ENCODE measurements around the gene SCARF2.
"Not testable (repeated sequence)": the region's sequence is repeated elsewhere in the genome, so short reads cannot be mapped to it uniquely, and the experiment has no call there.

SCARF2 gene

GRCh38 chr22:20479612-20480196 lies 42.1 kb upstream of the SCARF2 start:
- no peaks in the 10 kb centered on the region for H3K36me3 ChIP-seq (ENCODE audit: low read depth)
- DNase-seq (ENCODE audit: low spot score), result no peak
- H3K9me3 ChIP-seq (ENCODE audit: severe bottlenecking), result no peaks in the 10 kb centered on the region

GRCh38 chr22:20478059-20478458 lies 40.4 kb upstream of the SCARF2 start:
- H3K27me3 ChIP-seq (ENCODE audit: insufficient read depth, poor library complexity, severe bottlenecking); H3K4me3 ChIP-seq (ENCODE audit: severe bottlenecking); H3K9me3 ChIP-seq (ENCODE audit: severe bottlenecking); H3K36me3 ChIP-seq (ENCODE audit: low read depth); ATAC-seq (ENCODE audit: low read depth); H3K4me1 ChIP-seq (ENCODE audit: insufficient read depth, poor library complexity, severe bottlenecking); DNase-seq (ENCODE audit: low spot score); H3K27ac ChIP-seq (ENCODE audit: poor library complexity, severe bottlenecking): not testable (repeated sequence)

More at GRCh38 chr22:20479612-20480196, 42.1 kb upstream of the SCARF2 start:
- ATAC-seq (ENCODE audit: low read depth), result no peak
- Histone ChIP-seq H3K27ac (ENCODE audit: poor library complexity, severe bottlenecking) (no peak overlapping the region), H3K4me1 (ENCODE audit: insufficient read depth, poor library complexity, severe bottlenecking) (no peaks in the 10 kb centered on the region), H3K4me3 (ENCODE audit: severe bottlenecking) (no peak overlapping the region), H3K27me3 (ENCODE audit: insufficient read depth, poor library complexity, severe bottlenecking) (no peaks in the 10 kb centered on the region)
- TF ChIP-seq, protein P1, sequence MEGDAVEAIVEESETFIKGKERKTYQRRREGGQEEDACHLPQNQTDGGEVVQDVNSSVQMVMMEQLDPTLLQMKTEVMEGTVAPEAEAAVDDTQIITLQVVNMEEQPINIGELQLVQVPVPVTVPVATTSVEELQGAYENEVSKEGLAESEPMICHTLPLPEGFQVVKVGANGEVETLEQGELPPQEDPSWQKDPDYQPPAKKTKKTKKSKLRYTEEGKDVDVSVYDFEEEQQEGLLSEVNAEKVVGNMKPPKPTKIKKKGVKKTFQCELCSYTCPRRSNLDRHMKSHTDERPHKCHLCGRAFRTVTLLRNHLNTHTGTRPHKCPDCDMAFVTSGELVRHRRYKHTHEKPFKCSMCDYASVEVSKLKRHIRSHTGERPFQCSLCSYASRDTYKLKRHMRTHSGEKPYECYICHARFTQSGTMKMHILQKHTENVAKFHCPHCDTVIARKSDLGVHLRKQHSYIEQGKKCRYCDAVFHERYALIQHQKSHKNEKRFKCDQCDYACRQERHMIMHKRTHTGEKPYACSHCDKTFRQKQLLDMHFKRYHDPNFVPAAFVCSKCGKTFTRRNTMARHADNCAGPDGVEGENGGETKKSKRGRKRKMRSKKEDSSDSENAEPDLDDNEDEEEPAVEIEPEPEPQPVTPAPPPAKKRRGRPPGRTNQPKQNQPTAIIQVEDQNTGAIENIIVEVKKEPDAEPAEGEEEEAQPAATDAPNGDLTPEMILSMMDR (IDR thresholded peaks at IDR 0.05; ENCODE audit: poor library complexity, severe bottlenecking), result no peak

DNA sequence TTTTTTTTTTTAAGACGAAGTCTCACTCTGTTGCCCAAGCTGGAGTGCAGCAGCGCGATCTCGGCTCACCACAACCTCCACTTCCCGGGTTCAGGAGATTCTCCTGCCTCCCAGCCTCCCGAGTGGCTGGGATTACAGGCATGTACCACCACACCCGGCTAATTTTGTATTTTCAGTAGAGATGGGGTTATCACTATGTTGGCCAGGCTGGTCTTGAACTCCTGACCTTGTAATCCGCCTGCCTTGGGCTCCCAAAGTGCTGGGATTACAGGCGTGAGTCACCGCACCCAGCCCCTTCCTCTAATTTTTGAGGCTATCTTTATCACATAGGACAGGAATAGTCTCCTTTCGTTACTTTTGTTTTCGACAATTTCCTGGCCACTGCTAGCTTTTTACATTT lies 37.9 kb upstream of the SCARF2 start:
- H3K27me3 ChIP-seq (ENCODE audit: insufficient read depth, poor library complexity, severe bottlenecking); H3K36me3 ChIP-seq (ENCODE audit: low read depth); H3K4me1 ChIP-seq (ENCODE audit: insufficient read depth, poor library complexity, severe bottlenecking); H3K27ac ChIP-seq (ENCODE audit: poor library complexity, severe bottlenecking); H3K4me3 ChIP-seq (ENCODE audit: severe bottlenecking); H3K9me3 ChIP-seq (ENCODE audit: severe bottlenecking); ATAC-seq (ENCODE audit: low read depth); DNase-seq (ENCODE audit: low spot score): not testable (repeated sequence)

DNA sequence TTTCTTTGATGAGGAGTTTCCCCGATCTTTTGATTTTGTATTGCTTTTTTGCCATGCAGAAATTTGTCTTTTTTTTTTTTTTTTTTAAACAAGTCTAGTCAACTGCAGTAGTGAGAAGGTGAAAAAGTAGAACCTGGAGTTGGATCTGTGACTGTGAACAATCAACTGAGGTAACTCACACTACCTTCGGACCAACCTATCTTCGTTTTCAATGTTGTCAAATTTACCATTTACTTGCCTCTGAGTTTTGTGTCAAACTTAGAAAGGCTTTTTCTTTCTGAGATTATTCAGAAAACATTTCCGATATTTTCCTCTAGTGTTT lies 37.5 kb upstream of the SCARF2 start:
- Histone ChIP-seq H3K27ac (ENCODE audit: poor library complexity, severe bottlenecking) (no peak overlapping the region), H3K36me3 (ENCODE audit: low read depth) (no peaks in the 10 kb centered on the region), H3K4me3 (ENCODE audit: severe bottlenecking) (no peak overlapping the region), H3K4me1 (ENCODE audit: insufficient read depth, poor library complexity, severe bottlenecking) (no peaks in the 10 kb centered on the region), H3K9me3 (ENCODE audit: severe bottlenecking) (no peaks in the 10 kb centered on the region), H3K27me3 (ENCODE audit: insufficient read depth, poor library complexity, severe bottlenecking) (no peaks in the 10 kb centered on the region)
- DNase-seq (ENCODE audit: low spot score) (no peak), ATAC-seq (ENCODE audit: low read depth) (no peak)
- TF ChIP-seq, protein P1 (IDR thresholded peaks at IDR 0.05; ENCODE audit: poor library complexity, severe bottlenecking), result no peak

DNA sequence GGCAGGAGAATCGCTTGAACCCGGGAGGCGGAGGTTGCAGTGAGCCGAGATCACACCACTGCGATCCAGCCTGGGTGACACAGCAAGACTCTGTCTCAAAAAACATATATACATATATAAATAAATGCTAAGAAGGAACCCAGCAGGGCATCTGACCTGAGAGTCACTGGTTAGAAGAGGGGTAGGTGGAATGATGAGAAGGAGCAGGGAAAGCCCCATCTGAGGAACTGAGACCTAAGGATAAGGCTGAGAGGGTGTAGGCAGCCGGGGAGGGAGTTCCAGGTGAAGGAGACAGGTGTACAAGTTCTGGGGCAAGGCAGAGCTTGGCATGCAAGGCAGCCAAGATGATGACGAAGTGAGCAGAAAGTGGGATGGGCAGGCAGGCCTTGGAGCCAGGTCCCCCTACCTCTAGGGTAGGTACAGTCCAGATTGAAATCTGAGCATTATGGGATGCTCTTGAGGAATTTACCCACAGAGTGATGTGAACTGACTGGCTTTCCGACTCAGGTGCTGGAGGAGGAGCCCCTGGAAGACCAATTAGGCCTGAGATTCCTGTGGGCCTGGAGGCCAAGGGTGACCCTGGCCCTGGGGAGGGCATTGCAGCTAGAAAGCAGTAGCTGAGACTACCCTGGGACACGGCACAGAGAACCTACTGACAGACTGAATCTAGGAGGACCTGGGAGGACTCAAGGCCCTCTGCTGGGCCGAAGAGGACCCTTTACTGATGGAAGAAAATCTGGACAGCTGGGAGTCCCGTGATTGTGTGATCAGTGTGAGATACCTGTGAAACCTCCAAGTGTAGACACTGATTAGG lies 35.2 kb upstream of the SCARF2 start:
- Histone ChIP-seq H3K4me1 (ENCODE audit: insufficient read depth, poor library complexity, severe bottlenecking) (no peaks in the 10 kb centered on the region), H3K27ac (ENCODE audit: poor library complexity, severe bottlenecking) (no peak overlapping the region), H3K36me3 (ENCODE audit: low read depth) (no peaks in the 10 kb centered on the region), H3K27me3 (ENCODE audit: insufficient read depth, poor library complexity, severe bottlenecking) (no peaks in the 10 kb centered on the region), H3K9me3 (ENCODE audit: severe bottlenecking) (no peaks in the 10 kb centered on the region), H3K4me3 (ENCODE audit: severe bottlenecking) (no peak overlapping the region)
- TF ChIP-seq, protein P1 (IDR thresholded peaks at IDR 0.05; ENCODE audit: poor library complexity, severe bottlenecking), result no peak
- ATAC-seq (ENCODE audit: low read depth) (no peak), DNase-seq (ENCODE audit: low spot score) (no peak)
